ENCODE measurements around the gene HFE. TPM values are rescaled to one million over a fixed set of nuclear protein-coding genes. Genes with fewer than 3 reads are reported as not detected.
A peak's percentile ranks its signal among the peaks of the same experiment; 100 is the strongest.

The HFE gene
- polyA plus RNA-seq, 3 donors: 13.5 to 16.1 (median 14.1) TPM

DNA sequence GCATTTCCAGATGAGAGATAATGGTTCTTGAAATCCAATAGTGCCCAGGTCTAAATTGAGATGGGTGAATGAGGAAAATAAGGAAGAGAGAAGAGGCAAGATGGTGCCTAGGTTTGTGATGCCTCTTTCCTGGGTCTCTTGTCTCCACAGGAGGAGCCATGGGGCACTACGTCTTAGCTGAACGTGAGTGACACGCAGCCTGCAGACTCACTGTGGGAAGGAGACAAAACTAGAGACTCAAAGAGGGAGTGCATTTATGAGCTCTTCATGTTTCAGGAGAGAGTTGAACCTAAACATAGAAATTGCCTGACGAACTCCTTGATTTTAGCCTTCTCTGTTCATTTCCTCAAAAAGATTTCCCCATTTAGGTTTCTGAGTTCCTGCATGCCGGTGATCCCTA is 6.8 kb downstream of the HFE start:
- Mint-ChIP-seq H3K36me3 (peaks cover 15 to 18% of the 10 kb centered on the region in 2 donors), H3K4me3 (peak overlapping the region in 1 of 2 donors; percentile 72), H3K4me1 (peaks cover 56% of the 10 kb centered on the region), H3K9me3 (peaks cover 3 to 15% (median 8%) of the 10 kb centered on the region in 7 donors), H3K27ac (peak overlapping the region; percentile 6 to 77 (median 60)), H3K27me3 (ENCODE audit: low read depth in 3 of 3) (peaks cover 3 to 4% (median 3%) of the 10 kb centered on the region in 3 donors)
- no peaks in the 10 kb centered on the region for H3K27me3 ChIP-seq (ENCODE audit: control insufficient read depth in 2 of 2, insufficient read depth in 2 of 2, low read length in 2 of 2)
- intact Hi-C loops (cut with micrococcal nuclease): no loop called here
- peaks cover 0 to 4% of the 10 kb centered on the region in 2 donors for H3K9me3 ChIP-seq (replicated peaks in 1 of 2; ENCODE audit: control insufficient read depth in 1 of 2, insufficient read depth in 1 of 2, low read length in 2 of 2)
- H2AFZ ChIP-seq (ENCODE audit: insufficient read depth, low read depth, low read length, poor library complexity, severe bottlenecking): peak overlapping the region; percentile 60
- DNase-seq: peak in 2 of 3 donors; percentile 16 to 18
- no peaks in the 10 kb centered on the region for H3K79me2 ChIP-seq (ENCODE audit: insufficient read depth, low read length)
- peak overlapping the region in 1 of 3 experiments; percentile 28 for H3K4me3 ChIP-seq (replicated peaks in 1 of 3; ENCODE audit: low read depth in 2 of 3, low read length in 3 of 3)
- peak overlapping the region; percentile 38 for H3K4me2 ChIP-seq (replicated peaks; ENCODE audit: extremely low read depth, low read length, poor library complexity, severe bottlenecking)
- 45% methylated on average over 5 of the region's 5 CpGs for WGBS (ENCODE audit: insufficient coverage)
- peak overlapping the region in 1 of 2 donors; percentile 57 for H3K27ac ChIP-seq (ENCODE audit: low read depth in 1 of 2, low read length in 2 of 2)
- H3K36me3 ChIP-seq (replicated peaks in 1 of 2; ENCODE audit: control insufficient read depth in 1 of 2, insufficient read depth in 2 of 2, low read length in 2 of 2): no peaks in the 10 kb centered on the region
- TF ChIP-seq, protein P1, sequence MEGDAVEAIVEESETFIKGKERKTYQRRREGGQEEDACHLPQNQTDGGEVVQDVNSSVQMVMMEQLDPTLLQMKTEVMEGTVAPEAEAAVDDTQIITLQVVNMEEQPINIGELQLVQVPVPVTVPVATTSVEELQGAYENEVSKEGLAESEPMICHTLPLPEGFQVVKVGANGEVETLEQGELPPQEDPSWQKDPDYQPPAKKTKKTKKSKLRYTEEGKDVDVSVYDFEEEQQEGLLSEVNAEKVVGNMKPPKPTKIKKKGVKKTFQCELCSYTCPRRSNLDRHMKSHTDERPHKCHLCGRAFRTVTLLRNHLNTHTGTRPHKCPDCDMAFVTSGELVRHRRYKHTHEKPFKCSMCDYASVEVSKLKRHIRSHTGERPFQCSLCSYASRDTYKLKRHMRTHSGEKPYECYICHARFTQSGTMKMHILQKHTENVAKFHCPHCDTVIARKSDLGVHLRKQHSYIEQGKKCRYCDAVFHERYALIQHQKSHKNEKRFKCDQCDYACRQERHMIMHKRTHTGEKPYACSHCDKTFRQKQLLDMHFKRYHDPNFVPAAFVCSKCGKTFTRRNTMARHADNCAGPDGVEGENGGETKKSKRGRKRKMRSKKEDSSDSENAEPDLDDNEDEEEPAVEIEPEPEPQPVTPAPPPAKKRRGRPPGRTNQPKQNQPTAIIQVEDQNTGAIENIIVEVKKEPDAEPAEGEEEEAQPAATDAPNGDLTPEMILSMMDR (IDR thresholded peaks at IDR 0.05): no peak
- peaks cover 38 to 49% of the 10 kb centered on the region in 2 donors for H3K4me1 ChIP-seq (ENCODE audit: control insufficient read depth in 1 of 2, insufficient read depth in 2 of 2, low read length in 2 of 2)
- no peaks in the 10 kb centered on the region for H4K20me1 ChIP-seq (ENCODE audit: insufficient read depth, low read length)
- H3K9ac ChIP-seq (ENCODE audit: insufficient read depth, low read length, poor library complexity, severe bottlenecking): no peak overlapping the region

DNA sequence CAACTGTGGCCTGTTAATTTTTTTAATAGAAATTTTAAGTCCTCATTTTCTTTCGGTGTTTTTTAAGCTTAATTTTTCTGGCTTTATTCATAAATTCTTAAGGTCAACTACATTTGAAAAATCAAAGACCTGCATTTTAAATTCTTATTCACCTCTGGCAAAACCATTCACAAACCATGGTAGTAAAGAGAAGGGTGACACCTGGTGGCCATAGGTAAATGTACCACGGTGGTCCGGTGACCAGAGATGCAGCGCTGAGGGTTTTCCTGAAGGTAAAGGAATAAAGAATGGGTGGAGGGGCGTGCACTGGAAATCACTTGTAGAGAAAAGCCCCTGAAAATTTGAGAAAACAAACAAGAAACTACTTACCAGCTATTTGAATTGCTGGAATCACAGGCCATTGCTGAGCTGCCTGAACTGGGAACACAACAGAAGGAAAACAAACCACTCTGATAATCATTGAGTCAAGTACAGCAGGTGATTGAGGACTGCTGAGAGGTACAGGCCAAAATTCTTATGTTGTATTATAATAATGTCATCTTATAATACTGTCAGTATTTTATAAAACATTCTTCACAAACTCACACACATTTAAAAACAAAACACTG is 10.1 kb downstream of the HFE start:
- Histone ChIP-seq H3K79me2 (ENCODE audit: insufficient read depth, low read length) (no peaks in the 10 kb centered on the region), H3K36me3 (replicated peaks in 1 of 2; ENCODE audit: control insufficient read depth in 1 of 2, insufficient read depth in 2 of 2, low read length in 2 of 2) (no peaks in the 10 kb centered on the region), H3K9ac (ENCODE audit: insufficient read depth, low read length, poor library complexity, severe bottlenecking) (no peak overlapping the region), H4K20me1 (ENCODE audit: insufficient read depth, low read length) (no peaks in the 10 kb centered on the region), H3K4me2 (replicated peaks; ENCODE audit: extremely low read depth, low read length, poor library complexity, severe bottlenecking) (no peak overlapping the region), H2AFZ (ENCODE audit: insufficient read depth, low read depth, low read length, poor library complexity, severe bottlenecking) (no peak overlapping the region), H3K9me3 (replicated peaks in 1 of 2; ENCODE audit: control insufficient read depth in 1 of 2, insufficient read depth in 1 of 2, low read length in 2 of 2) (peaks cover 0 to 4% of the 10 kb centered on the region in 2 donors), H3K4me3 (replicated peaks in 1 of 3; ENCODE audit: low read depth in 2 of 3, low read length in 3 of 3) (no peak overlapping the region), H3K27ac (ENCODE audit: low read depth in 1 of 2, low read length in 2 of 2) (no peak overlapping the region), H3K4me1 (ENCODE audit: control insufficient read depth in 1 of 2, insufficient read depth in 2 of 2, low read length in 2 of 2) (peaks cover 24% of the 10 kb centered on the region in 2 donors), H3K27me3 (ENCODE audit: control insufficient read depth in 2 of 2, insufficient read depth in 2 of 2, low read length in 2 of 2) (no peaks in the 10 kb centered on the region)
- intact Hi-C loops (cut with micrococcal nuclease): loop anchor here in 1 of 2 donors (2.0 kb wide), 1 partner anchor 33 kb away; no protein-coding TSS in a partner anchor
- WGBS (ENCODE audit: insufficient coverage): no CpG with 5 or more reads among the region's 5 CpGs
- Mint-ChIP-seq H3K36me3 (peaks cover 4 to 6% of the 10 kb centered on the region in 2 donors), H3K4me1 (peaks cover 31% of the 10 kb centered on the region), H3K4me3 (no peak overlapping the region), H3K27me3 (ENCODE audit: low read depth in 3 of 3) (peaks cover 2 to 3% (median 3%) of the 10 kb centered on the region in 3 donors), H3K27ac (no peak overlapping the region), H3K9me3 (peaks cover 3 to 8% (median 5%) of the 10 kb centered on the region in 7 donors)
- peak; percentile 44 to 70 (median 65) for DNase-seq
- TF ChIP-seq, protein P1 (IDR thresholded peaks at IDR 0.05): peak; percentile 89

Data from CD14-positive monocyte (primary cell).